ENCODE results near the gene TAF7. TPM values are rescaled to one million over a fixed set of nuclear protein-coding genes. Genes with fewer than 3 reads are reported as not detected.

The TAF7 gene
- total and polyA plus RNA-seq, 9 of the 15 experiments (the other 6 are each of a cell fraction or from before 2014, with no cell fraction given): 51.6 to 116 (median 73.3) TPM

DNA sequence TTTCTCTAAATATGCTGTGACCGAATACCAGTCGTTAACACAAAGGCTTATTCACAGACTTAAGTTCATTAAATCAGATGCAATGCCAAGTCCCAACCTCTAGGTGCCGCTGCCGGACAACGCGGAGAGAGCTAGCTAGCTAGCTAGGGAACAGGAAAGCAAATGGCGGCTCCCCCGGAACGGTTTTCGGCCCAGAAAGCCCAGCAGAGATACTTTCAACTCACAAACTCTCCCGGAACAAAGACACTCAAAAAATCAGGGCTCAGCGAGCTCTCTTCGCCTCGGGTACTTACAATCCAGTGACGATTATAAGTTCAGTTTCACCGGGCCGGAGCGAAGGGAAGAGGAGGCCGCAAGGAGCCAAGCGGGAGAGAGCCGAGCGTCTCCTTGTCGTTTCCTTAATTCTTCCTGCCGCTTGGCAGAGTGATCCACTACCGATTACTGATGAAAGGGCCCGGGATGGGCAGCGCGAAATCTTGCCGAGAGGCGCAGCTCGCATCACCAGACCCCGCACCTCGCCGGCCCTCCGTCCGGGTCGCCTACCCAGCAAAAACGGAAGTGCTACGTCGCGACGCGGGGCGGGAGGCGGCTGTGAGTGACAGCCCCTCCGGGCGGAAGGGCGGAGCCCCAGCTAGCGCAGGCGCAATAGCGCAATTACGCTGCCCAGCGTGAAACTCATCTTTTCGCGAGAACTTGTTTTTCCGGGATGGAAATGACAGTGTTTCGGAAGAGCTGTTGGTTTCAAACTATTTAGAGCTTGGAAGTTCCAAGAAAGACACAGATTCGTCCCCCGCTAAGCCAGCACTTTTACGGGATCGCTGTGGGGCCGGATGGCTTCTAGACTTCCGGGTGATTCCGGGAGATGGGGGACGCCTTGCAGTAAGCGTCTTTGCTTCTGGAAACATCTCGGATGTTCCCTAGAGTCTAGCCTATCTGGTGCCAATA, at the start of gene TAF7 (continued):
- TF ChIP-seq, protein P1, sequence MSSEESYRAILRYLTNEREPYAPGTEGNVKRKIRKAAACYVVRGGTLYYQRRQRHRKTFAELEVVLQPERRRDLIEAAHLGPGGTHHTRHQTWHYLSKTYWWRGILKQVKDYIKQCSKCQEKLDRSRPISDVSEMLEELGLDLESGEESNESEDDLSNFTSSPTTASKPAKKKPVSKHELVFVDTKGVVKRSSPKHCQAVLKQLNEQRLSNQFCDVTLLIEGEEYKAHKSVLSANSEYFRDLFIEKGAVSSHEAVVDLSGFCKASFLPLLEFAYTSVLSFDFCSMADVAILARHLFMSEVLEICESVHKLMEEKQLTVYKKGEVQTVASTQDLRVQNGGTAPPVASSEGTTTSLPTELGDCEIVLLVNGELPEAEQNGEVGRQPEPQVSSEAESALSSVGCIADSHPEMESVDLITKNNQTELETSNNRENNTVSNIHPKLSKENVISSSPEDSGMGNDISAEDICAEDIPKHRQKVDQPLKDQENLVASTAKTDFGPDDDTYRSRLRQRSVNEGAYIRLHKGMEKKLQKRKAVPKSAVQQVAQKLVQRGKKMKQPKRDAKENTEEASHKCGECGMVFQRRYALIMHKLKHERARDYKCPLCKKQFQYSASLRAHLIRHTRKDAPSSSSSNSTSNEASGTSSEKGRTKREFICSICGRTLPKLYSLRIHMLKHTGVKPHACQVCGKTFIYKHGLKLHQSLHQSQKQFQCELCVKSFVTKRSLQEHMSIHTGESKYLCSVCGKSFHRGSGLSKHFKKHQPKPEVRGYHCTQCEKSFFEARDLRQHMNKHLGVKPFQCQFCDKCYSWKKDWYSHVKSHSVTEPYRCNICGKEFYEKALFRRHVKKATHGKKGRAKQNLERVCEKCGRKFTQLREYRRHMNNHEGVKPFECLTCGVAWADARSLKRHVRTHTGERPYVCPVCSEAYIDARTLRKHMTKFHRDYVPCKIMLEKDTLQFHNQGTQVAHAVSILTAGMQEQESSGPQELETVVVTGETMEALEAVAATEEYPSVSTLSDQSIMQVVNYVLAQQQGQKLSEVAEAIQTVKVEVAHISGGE (CRISPR knock-in tag; IDR thresholded peaks at IDR 0.05): 0 out of 6 replicates have a peak, but pooled peaks of 1 of the 3 experiments have one; percentile 29
- TF ChIP-seq ELF1 (tag; IDR thresholded peaks at IDR 0.05) (peak; percentile 91), ZFP30 (CRISPR knock-in tag; IDR thresholded peaks at IDR 0.05; ENCODE audit: borderline replicate concordance) (no peak), L3MBTL2 (IDR thresholded peaks at IDR 0.05) (peak; percentile 96), PML (IDR thresholded peaks at IDR 0.05; ENCODE audit: low read length) (peak; percentile 89), SAFB2 (IDR thresholded peaks at IDR 0.05; ENCODE audit: borderline replicate concordance, low read depth, low read length, severe bottlenecking) (no peak), ETV1 (tag; conservative IDR thresholded peaks at IDR 0.05; ENCODE audit: low read depth) (peak; percentile 72; the same call in 1 of the 2 replicates), SIN3B (IDR thresholded peaks at IDR 0.05; ENCODE audit: low read depth) (no peak), TAF9B (IDR thresholded peaks at IDR 0.05; ENCODE audit: partially characterized antibody) (peak; percentile 89), ZNF239 (CRISPR knock-in tag; IDR thresholded peaks at IDR 0.05) (no peak), SMARCA5 (IDR thresholded peaks at IDR 0.05) (peak; percentile 17; the same call in 1 of the 2 replicates), SUPT5H (IDR thresholded peaks at IDR 0.05) (peak; percentile 98), NR3C1 (CRISPR knock-in tag; IDR thresholded peaks at IDR 0.05) (no peak), ZNF311 (CRISPR knock-in tag; IDR thresholded peaks at IDR 0.05) (no peak), HNRNPL (IDR thresholded peaks at IDR 0.05; ENCODE audit: low read depth, low read length) (no peak), SP1 (CRISPR knock-in tag; IDR thresholded peaks at IDR 0.05) (0 out of 2 replicates have a peak, but pooled peaks have one; percentile 13)
- TF ChIP-seq, protein P2, sequence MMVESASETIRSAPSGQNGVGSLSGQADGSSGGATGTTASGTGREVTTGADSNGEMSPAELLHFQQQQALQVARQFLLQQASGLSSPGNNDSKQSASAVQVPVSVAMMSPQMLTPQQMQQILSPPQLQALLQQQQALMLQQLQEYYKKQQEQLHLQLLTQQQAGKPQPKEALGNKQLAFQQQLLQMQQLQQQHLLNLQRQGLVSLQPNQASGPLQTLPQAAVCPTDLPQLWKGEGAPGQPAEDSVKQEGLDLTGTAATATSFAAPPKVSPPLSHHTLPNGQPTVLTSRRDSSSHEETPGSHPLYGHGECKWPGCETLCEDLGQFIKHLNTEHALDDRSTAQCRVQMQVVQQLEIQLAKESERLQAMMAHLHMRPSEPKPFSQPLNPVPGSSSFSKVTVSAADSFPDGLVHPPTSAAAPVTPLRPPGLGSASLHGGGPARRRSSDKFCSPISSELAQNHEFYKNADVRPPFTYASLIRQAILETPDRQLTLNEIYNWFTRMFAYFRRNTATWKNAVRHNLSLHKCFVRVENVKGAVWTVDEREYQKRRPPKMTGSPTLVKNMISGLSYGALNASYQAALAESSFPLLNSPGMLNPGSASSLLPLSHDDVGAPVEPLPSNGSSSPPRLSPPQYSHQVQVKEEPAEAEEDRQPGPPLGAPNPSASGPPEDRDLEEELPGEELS (CRISPR knock-in tag; IDR thresholded peaks at IDR 0.05; ENCODE audit: borderline replicate concordance): no peak
- TF ChIP-seq, protein P3, sequence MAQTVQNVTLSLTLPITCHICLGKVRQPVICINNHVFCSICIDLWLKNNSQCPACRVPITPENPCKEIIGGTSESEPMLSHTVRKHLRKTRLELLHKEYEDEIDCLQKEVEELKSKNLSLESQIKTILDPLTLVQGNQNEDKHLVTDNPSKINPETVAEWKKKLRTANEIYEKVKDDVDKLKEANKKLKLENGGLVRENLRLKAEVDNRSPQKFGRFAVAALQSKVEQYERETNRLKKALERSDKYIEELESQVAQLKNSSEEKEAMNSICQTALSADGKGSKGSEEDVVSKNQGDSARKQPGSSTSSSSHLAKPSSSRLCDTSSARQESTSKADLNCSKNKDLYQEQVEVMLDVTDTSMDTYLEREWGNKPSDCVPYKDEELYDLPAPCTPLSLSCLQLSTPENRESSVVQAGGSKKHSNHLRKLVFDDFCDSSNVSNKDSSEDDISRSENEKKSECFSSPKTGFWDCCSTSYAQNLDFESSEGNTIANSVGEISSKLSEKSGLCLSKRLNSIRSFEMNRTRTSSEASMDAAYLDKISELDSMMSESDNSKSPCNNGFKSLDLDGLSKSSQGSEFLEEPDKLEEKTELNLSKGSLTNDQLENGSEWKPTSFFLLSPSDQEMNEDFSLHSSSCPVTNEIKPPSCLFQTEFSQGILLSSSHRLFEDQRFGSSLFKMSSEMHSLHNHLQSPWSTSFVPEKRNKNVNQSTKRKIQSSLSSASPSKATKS (CRISPR knock-in tag; IDR thresholded peaks at IDR 0.05): no peak
